ENCODE data around the gene MYH15. TPM values are rescaled to one million over a fixed set of nuclear protein-coding genes. Genes with fewer than 3 reads are reported as not detected.

Gene MYH15
- 1 to 10 TPM in 3 of 6 donors, under 1 TPM in 3; 0.20 to 7.3 (median 0.93) TPM for total RNA-seq

DNA sequence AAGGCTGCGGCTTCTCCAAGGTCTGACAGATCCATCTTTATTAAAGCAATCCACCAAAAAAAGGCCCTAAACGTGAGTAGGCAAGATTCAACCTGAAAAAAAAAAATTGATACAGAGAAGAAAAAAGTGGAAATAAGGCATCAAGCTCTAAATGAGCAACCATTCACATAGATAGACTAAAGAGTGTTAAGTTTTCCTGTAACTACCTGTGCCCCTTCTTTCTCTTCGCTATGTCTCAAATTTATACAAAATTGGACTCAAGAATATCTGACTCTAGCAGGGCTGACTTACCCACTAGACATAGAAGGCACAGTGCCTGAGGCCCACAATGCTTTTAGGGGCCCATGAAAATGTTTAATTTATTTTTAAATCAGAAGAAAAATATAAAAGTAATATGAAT lies at the start of gene MYH15:
TSS of gene MYH15 (minus strand) at position 101 of the 400 bp plus-strand sequence. CDS start at position 35, 66 bp downstream.
- H3K36me3 ChIP-seq = no peaks in the 10 kb centered on the region
- ATAC-seq (ENCODE audit: low FRiP score in 2 of 2) (no peak), DNase-seq (no peak)
- no peak within 1 kb of the TSS for H3K4me3 ChIP-seq
- TF ChIP-seq POLR2AphosphoS5 (IDR thresholded peaks at IDR 0.05) = no peak
- no peak for TF ChIP-seq POLR2A (IDR thresholded peaks at IDR 0.05)
- TF ChIP-seq EP300 (IDR thresholded peaks at IDR 0.05) = no peak
- TF ChIP-seq, protein P1, sequence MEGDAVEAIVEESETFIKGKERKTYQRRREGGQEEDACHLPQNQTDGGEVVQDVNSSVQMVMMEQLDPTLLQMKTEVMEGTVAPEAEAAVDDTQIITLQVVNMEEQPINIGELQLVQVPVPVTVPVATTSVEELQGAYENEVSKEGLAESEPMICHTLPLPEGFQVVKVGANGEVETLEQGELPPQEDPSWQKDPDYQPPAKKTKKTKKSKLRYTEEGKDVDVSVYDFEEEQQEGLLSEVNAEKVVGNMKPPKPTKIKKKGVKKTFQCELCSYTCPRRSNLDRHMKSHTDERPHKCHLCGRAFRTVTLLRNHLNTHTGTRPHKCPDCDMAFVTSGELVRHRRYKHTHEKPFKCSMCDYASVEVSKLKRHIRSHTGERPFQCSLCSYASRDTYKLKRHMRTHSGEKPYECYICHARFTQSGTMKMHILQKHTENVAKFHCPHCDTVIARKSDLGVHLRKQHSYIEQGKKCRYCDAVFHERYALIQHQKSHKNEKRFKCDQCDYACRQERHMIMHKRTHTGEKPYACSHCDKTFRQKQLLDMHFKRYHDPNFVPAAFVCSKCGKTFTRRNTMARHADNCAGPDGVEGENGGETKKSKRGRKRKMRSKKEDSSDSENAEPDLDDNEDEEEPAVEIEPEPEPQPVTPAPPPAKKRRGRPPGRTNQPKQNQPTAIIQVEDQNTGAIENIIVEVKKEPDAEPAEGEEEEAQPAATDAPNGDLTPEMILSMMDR (IDR thresholded peaks at IDR 0.05) = no peak
- H3K27me3 ChIP-seq = no peaks in the 10 kb centered on the region
- H3K27ac ChIP-seq = no peak within 1 kb of the TSS
- H3K4me1 ChIP-seq = no peaks in the 10 kb centered on the region
- 94% methylated on average over 3 of the region's 3 CpGs for WGBS, 2 donors
- H3K9me3 ChIP-seq = no peaks in the 10 kb centered on the region

DNA sequence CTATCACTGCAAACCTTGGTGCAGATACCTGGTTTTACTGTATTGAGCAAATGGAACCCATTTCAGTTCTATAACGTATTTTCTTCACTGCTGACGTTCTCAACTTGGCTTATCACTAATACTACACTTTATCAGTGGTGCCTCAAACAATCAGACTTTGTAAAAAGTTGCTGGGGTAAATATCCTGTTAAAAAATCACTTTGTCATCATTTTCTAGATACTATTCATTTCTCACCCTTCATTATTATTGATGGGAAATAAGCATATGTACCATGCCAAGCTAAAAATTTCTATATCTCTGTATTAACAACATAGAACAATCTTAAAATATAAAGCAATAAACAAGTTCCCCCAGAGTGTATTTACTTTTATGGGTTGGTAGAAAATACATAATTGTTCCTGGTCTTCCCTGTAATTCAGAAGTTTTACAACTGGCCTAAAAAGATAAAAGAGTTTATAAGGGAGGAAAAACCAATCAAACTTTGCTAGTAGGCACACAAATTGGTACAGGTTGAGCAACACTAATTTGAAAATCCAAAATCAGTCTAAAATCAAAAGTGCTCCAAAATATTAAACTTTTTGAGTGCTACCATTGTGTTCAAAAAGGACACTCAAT lies 45.7 kb upstream of the MYH15 start:
- no peak overlapping the region for H3K27ac ChIP-seq
- ATAC-seq (ENCODE audit: low FRiP score in 2 of 2) = no peak

DNA sequence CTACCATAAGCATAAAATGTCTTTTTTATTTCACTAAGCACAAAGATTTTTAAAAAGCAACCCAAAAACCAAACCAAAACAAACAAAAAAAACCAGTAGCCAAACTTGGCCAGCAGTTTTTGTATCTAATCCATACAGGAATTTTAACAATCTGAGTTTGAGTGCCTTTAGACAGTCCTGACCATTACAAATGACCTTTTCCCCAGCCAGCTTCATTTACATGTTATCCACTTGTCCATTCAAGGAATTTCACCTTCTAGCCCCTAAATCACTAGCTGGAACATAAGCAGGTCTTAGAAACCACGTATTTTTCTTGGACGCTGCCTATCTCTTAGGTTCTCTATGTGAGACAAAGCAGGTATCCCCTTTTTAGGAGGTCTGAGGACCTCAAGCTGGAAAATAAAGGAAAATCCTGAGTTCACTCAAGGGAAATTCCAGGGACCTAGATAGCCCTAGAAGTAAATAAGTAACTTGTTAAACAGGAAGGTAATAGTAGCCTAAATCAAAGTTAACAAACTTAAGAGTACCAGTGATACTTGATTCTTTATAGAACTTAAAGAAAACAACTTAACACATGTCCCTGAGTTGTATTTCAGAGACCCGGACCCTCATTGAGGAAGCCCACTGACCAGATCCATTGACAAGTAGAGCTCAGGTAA lies 44.6 kb upstream of the MYH15 start:
- TF ChIP-seq POLR2AphosphoS5 (IDR thresholded peaks at IDR 0.05) = no peak
- TF ChIP-seq, protein P1 (IDR thresholded peaks at IDR 0.05) = no peak
- no peak for TF ChIP-seq EP300 (IDR thresholded peaks at IDR 0.05)
- TF ChIP-seq POLR2A (IDR thresholded peaks at IDR 0.05) = no peak
- peak overlapping the region in 1 of 4 donors; percentile 5 for H3K27ac ChIP-seq
- peaks cover 0 to 11% (median 5%) of the 10 kb centered on the region in 4 donors for H3K4me1 ChIP-seq
- H3K36me3 ChIP-seq = no peaks in the 10 kb centered on the region
- no peak overlapping the region for H3K4me3 ChIP-seq
- 64 to 73% methylated on average over 3 of the region's 3 CpGs for WGBS, 2 donors
- no peaks in the 10 kb centered on the region for H3K27me3 ChIP-seq
- no peaks in the 10 kb centered on the region for H3K9me3 ChIP-seq
- ATAC-seq (ENCODE audit: low FRiP score in 2 of 2) (no peak), DNase-seq (no peak)

More for the DNA sequence above, 45.7 kb upstream of the MYH15 start:
- H3K9me3 ChIP-seq = no peaks in the 10 kb centered on the region
- no peak for DNase-seq
- TF ChIP-seq, protein P1 (IDR thresholded peaks at IDR 0.05) = no peak
- TF ChIP-seq POLR2A (IDR thresholded peaks at IDR 0.05) (no peak), EP300 (IDR thresholded peaks at IDR 0.05) (no peak), POLR2AphosphoS5 (IDR thresholded peaks at IDR 0.05) (no peak)
- H3K4me3 ChIP-seq = no peak overlapping the region
- no peaks in the 10 kb centered on the region for H3K27me3 ChIP-seq
- no peaks in the 10 kb centered on the region for H3K36me3 ChIP-seq
- H3K4me1 ChIP-seq = peaks cover 0 to 11% (median 5%) of the 10 kb centered on the region in 4 donors
- WGBS, 2 donors = 67 to 81% methylated on average over 2 of the region's 2 CpGs

DNA sequence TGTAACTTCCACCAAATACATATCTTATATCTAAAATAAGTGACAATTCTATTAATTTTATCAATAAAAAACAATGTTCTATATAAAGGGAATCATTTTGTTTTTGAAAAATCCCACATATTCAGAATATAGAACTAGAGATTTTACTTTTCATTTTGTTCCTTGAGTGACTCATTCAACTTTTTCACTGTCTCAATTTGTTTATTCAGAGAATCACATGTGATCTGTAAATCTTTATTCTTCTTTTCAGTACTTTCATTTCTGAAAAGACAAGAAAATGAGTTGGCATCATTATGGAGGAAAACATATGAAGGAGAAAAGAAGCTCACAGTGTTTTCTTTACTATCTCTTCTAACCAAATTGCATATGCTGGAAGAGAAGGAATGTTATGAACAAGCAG lies 43.8 kb upstream of the MYH15 start:
- no peaks in the 10 kb centered on the region for H3K36me3 ChIP-seq
- DNase-seq (no peak), ATAC-seq (ENCODE audit: low FRiP score in 2 of 2) (no peak)
- H3K27ac ChIP-seq = no peak overlapping the region
- H3K4me1 ChIP-seq = peaks cover 0 to 11% (median 5%) of the 10 kb centered on the region in 4 donors
- TF ChIP-seq, protein P1 (IDR thresholded peaks at IDR 0.05) = no peak
- TF ChIP-seq POLR2AphosphoS5 (IDR thresholded peaks at IDR 0.05) = no peak
- TF ChIP-seq POLR2A (IDR thresholded peaks at IDR 0.05) = no peak
- no peak for TF ChIP-seq EP300 (IDR thresholded peaks at IDR 0.05)
- no peaks in the 10 kb centered on the region for H3K9me3 ChIP-seq
- no peak overlapping the region for H3K4me3 ChIP-seq
- no peaks in the 10 kb centered on the region for H3K27me3 ChIP-seq

All from upper lobe of left lung (tissue), 6 donors.